ENCODE data around the gene ANK2. TPM values are rescaled to one million over a fixed set of nuclear protein-coding genes. Genes with fewer than 3 reads are reported as not detected.

ANK2 gene
- total RNA-seq, 1 donor from 2014 or later = 6.5 TPM

- no peak for DNase-seq (ENCODE audit: low read depth)
- TF ChIP-seq CTCF (conservative IDR thresholded peaks at IDR 0.05; ENCODE audit: low read depth, low read length) = no peak
- H3K4me3 ChIP-seq (ENCODE audit: low read depth, low read length) = no peak overlapping the region
These were observed 21.3 kb downstream of the ANK2 start for GRCh38 chr4:113070755-113071154.

DNA sequence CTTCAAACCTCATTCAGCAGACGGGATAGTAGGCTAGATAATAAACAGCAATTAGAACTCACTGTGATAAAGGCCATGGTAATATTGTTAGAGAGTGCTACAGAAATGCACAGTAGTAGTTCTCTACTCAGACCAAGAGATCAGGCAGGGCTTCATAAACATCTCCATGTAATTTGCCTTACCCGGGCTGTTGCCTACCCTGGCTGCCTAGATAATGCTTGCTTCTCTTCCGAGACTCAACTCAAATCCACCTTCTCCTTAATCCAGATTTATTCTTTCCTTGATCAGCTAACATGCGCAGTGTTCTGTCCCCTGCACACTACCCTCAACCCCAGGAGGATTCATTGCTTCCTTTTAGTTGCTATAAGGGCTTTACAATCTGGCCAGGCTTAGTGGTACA, 21.8 kb downstream of the ANK2 start:
- DNase-seq (ENCODE audit: low read depth) = no peak
- TF ChIP-seq CTCF (conservative IDR thresholded peaks at IDR 0.05; ENCODE audit: low read depth, low read length) = no peak
- no peak overlapping the region for H3K4me3 ChIP-seq (ENCODE audit: low read depth, low read length)

- no peak for TF ChIP-seq CTCF (conservative IDR thresholded peaks at IDR 0.05; ENCODE audit: low read depth, low read length)
- no peak overlapping the region for H3K4me3 ChIP-seq (ENCODE audit: low read depth, low read length)
- no peak for DNase-seq (ENCODE audit: low read depth)
These were observed 22.4 kb downstream of the ANK2 start for GRCh38 chr4:113071805-113072204.

GRCh38 chr4:113073451-113074005, 24.1 kb downstream of the ANK2 start:
- no peak for TF ChIP-seq CTCF (conservative IDR thresholded peaks at IDR 0.05; ENCODE audit: low read depth, low read length)
- no peak for DNase-seq (ENCODE audit: low read depth)

GRCh38 chr4:113077575-113077974, 28.1 kb downstream of the ANK2 start:
- no peak for TF ChIP-seq CTCF (conservative IDR thresholded peaks at IDR 0.05; ENCODE audit: low read depth, low read length)

More at GRCh38 chr4:113073451-113074005, 24.1 kb downstream of the ANK2 start:
- no peak overlapping the region for H3K4me3 ChIP-seq (ENCODE audit: low read depth, low read length)

GRCh38 chr4:113078066-113078465, 28.6 kb downstream of the ANK2 start:
- TF ChIP-seq CTCF (conservative IDR thresholded peaks at IDR 0.05; ENCODE audit: low read depth, low read length) = no peak
- H3K4me3 ChIP-seq (ENCODE audit: low read depth, low read length) = no peak overlapping the region
- DNase-seq (ENCODE audit: low read depth) = no peak

More at GRCh38 chr4:113077575-113077974, 28.1 kb downstream of the ANK2 start:
- H3K4me3 ChIP-seq (ENCODE audit: low read depth, low read length) = no peak overlapping the region
- DNase-seq (ENCODE audit: low read depth) = no peak

DNA sequence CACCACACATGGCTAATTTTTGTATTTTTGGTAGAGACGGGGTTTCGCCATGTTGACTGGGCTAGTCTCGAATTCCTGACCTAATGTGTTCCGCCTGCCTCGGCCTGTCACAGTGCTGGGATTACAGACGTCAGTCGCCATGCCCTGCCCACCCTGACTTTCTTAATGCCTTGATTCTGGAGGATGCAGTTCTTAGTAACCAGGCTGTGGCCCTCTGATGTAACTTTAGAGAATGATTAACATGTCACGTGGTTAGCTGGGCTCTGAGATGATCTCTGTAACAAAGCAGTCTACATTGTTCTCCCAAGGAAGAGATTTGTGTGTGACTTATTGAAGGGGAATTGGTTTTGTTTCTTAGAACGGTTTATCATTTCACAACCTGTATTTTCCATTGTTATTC, 30.6 kb downstream of the ANK2 start:
- no peak for TF ChIP-seq CTCF (conservative IDR thresholded peaks at IDR 0.05; ENCODE audit: low read depth, low read length)
- no peak overlapping the region for H3K4me3 ChIP-seq (ENCODE audit: low read depth, low read length)
- peak; percentile 67 for DNase-seq (ENCODE audit: low read depth)

Data from epithelial cell of proximal tubule (primary cell).